HepG2 (cell line): ENCODE results near the gene LDAF1.
"Not testable (repeated sequence)": the region's sequence is repeated elsewhere in the genome, so short reads cannot be mapped to it uniquely, and the experiment has no call there.

Source experiments
- ASH2L ChIP-seq: fragments of 300-600, 200-600 bp; sonication (generic); IDR thresholded peaks from 2 replicates; pipeline ENCODE4 v1.7.0; 2017; ENCODE audit warnings: low read depth, mild to moderate bottlenecking, moderate library complexity, mixed read lengths, low read length; ENCODE audit not compliant: insufficient read length
- ERF ChIP-seq: IDR thresholded peaks from 2 replicates; pipeline ENCODE4 v1.6.1; 2018; ENCODE audit warnings: missing biosample characterization, missing genetic modification reagents
- PHF8 ChIP-seq: sonication (generic); formaldehyde crosslinking; IDR thresholded peaks from 2 replicates; pipeline ENCODE4 v1.5.0; 2020; ENCODE audit warnings: missing genetic modification reagents
- POLR2A ChIP-seq, 2 experiments: IDR thresholded peaks; 2 replicates each; pipeline ENCODE4 v1.6.1; 2011; ENCODE audit warnings: low read depth in 2 of 2, low read length in 2 of 2, mild to moderate bottlenecking in 1 of 2, moderate library complexity in 1 of 2; ENCODE audit not compliant: insufficient read depth in 1 of 2
- PTBP1 ChIP-seq: fragments of 200-400 bp; formaldehyde crosslinking; IDR thresholded peaks from 2 replicates; pipeline ENCODE4 v1.6.1; 2018; ENCODE audit warnings: low read length, low read depth; ENCODE audit not compliant: poor library complexity, severe bottlenecking
- ZNF101 ChIP-seq: sonication (generic); formaldehyde crosslinking; IDR thresholded peaks from 2 replicates; pipeline ENCODE4 v1.4.0; 2020; ENCODE audit warnings: mild to moderate bottlenecking, low read depth, missing genetic modification reagents, borderline replicate concordance
- ZNF256 ChIP-seq: sonication (generic); formaldehyde crosslinking; conservative IDR thresholded peaks from 2 replicates; pipeline ENCODE4 v1.4.0; 2020; ENCODE audit warnings: missing genetic modification reagents
- ZNF816 ChIP-seq: sonication (generic); formaldehyde crosslinking; IDR thresholded peaks from 2 replicates; pipeline ENCODE4 v1.8.0; 2022; ENCODE audit warnings: missing genetic modification reagents, mild to moderate bottlenecking, borderline replicate concordance
- TF ChIP-seq, protein P1 (sequence below): sonication (generic); formaldehyde crosslinking; IDR thresholded peaks from 2 replicates; pipeline ENCODE4 v1.5.0; 2020; ENCODE audit warnings: mild to moderate bottlenecking, missing genetic modification reagents, moderate library complexity
- TF ChIP-seq, protein P2 (sequence below): sonication (generic); formaldehyde crosslinking; IDR thresholded peaks from 2 replicates; pipeline ENCODE4 v1.5.0; 2020; ENCODE audit warnings: missing genetic modification reagents, mild to moderate bottlenecking, borderline replicate concordance

DNA sequence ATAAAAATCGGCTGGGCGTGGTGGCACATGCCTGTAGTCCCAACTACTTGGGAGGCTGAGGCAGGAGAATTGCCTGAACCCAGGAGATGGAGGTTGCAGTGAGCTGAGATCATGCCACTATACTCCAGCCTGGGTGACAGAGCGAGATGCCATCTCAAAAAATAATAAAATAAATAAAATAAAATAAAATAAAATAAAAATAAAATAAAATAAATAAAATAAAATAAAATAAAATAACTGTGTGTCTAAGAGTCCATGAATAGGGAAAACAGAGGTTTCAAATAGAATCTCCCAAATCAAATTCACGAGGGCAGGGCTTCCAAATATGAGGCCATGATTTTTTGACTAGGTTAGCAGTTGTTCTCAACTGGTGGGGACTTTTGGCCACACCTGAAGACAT lies 42.9 kb upstream of the LDAF1 start:
- TF ChIP-seq, protein P1, sequence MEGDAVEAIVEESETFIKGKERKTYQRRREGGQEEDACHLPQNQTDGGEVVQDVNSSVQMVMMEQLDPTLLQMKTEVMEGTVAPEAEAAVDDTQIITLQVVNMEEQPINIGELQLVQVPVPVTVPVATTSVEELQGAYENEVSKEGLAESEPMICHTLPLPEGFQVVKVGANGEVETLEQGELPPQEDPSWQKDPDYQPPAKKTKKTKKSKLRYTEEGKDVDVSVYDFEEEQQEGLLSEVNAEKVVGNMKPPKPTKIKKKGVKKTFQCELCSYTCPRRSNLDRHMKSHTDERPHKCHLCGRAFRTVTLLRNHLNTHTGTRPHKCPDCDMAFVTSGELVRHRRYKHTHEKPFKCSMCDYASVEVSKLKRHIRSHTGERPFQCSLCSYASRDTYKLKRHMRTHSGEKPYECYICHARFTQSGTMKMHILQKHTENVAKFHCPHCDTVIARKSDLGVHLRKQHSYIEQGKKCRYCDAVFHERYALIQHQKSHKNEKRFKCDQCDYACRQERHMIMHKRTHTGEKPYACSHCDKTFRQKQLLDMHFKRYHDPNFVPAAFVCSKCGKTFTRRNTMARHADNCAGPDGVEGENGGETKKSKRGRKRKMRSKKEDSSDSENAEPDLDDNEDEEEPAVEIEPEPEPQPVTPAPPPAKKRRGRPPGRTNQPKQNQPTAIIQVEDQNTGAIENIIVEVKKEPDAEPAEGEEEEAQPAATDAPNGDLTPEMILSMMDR (CRISPR knock-in tag): not testable (repeated sequence)
- not testable (repeated sequence) for TF ChIP-seq ZNF256 (CRISPR knock-in tag); ZNF101 (CRISPR knock-in tag); ERF (CRISPR knock-in tag); PHF8; POLR2A (IDR thresholded peaks at IDR 0.05; ENCODE audit: insufficient read depth in 1 of 2, low read depth in 2 of 2, low read length in 2 of 2); ASH2L; ZNF816 (CRISPR knock-in tag); PTBP1
- TF ChIP-seq, protein P2, sequence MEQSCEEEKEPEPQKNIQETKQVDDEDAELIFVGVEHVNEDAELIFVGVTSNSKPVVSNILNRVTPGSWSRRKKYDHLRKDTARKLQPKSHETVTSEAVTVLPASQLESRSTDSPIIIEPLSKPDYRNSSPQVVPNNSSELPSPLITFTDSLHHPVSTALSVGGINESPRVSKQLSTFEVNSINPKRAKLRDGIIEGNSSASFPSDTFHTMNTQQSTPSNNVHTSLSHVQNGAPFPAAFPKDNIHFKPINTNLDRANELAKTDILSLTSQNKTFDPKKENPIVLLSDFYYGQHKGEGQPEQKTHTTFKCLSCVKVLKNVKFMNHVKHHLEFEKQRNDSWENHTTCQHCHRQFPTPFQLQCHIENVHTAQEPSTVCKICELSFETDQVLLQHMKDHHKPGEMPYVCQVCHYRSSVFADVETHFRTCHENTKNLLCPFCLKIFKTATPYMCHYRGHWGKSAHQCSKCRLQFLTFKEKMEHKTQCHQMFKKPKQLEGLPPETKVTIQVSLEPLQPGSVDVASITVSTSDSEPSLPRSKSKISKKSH (CRISPR knock-in tag): not testable (repeated sequence)
